KMS-11 (cell line): ENCODE measurements around the gene CLTCL1.

Source experiments
- H2AFZ ChIP-seq: fragments of 200-600 bp; sonication (generic); 2 replicates; pipeline ENCODE4 v1.6.1; 2016; ENCODE audit warnings: antibody characterized with exemption, mixed run types, low read depth
- H3K27ac ChIP-seq: fragments of 200-600 bp; sonication (generic); 2 replicates; pipeline ENCODE4 v1.6.1; 2016; ENCODE audit warnings: mild to moderate bottlenecking, mixed run types
- H3K27me3 ChIP-seq: fragments of 200-600 bp; sonication (generic); 2 replicates; pipeline ENCODE4 v1.6.1; 2017; ENCODE audit warnings: mild to moderate bottlenecking, low read depth, mixed run types, moderate library complexity; ENCODE audit not compliant: insufficient read depth
- H3K36me3 ChIP-seq: fragments of 200-600 bp; sonication (generic); 2 replicates; pipeline ENCODE4 v1.6.1; 2017; ENCODE audit warnings: mild to moderate bottlenecking, mixed run types; ENCODE audit not compliant: insufficient read depth
- H3K4me1 ChIP-seq: fragments of 200-600 bp; sonication (generic); 2 replicates; pipeline ENCODE4 v1.6.1; 2016; ENCODE audit warnings: mild to moderate bottlenecking, low read depth, mixed run types; ENCODE audit not compliant: poor library complexity, severe bottlenecking
- H3K4me2 ChIP-seq: fragments of 200-600 bp; sonication (generic); 2 replicates; pipeline ENCODE4 v1.7.0; 2016; ENCODE audit warnings: mild to moderate bottlenecking, mixed run types
- H3K4me3 ChIP-seq: fragments of 200-600 bp; sonication (generic); IDR thresholded peaks from 2 replicates; pipeline ENCODE4 v1.6.1; 2017; ENCODE audit warnings: low read depth, low read length, mixed read lengths; ENCODE audit not compliant: insufficient read depth
- H3K79me2 ChIP-seq: fragments of 200-600 bp; sonication (generic); 2 replicates; pipeline ENCODE4 v1.6.1; 2016; ENCODE audit warnings: low read depth, mixed run types; ENCODE audit not compliant: insufficient read depth
- H3K9ac ChIP-seq: fragments of 200-600 bp; sonication (generic); 2 replicates; pipeline ENCODE4 v1.6.1; 2016; ENCODE audit warnings: mild to moderate bottlenecking, mixed run types
- H4K20me1 ChIP-seq: fragments of 200-600 bp; sonication (generic); 2 replicates; pipeline ENCODE4 v1.6.1; 2016; ENCODE audit warnings: mild to moderate bottlenecking, mixed run types; ENCODE audit not compliant: insufficient read depth
- CTCF ChIP-seq: fragments of 200-600 bp; sonication (generic); conservative IDR thresholded peaks from 2 replicates; pipeline ENCODE4 v1.6.1; 2017; ENCODE audit warnings: low read depth, mild to moderate bottlenecking, antibody characterized with exemption, low read length, moderate library complexity, mixed read lengths

Gene CLTCL1

GRCh38 chr22:19182472-19183157, 108.9 kb downstream of the CLTCL1 start:
- H3K79me2 ChIP-seq: no peaks in the 10 kb centered on the region
- H3K4me3 ChIP-seq: no peak overlapping the region
- no peak for TF ChIP-seq CTCF
- no peaks in the 10 kb centered on the region for H3K36me3 ChIP-seq
- no peaks in the 10 kb centered on the region for H3K27me3 ChIP-seq
- H3K4me1 ChIP-seq: peaks cover 7% of the 10 kb centered on the region
- no peak overlapping the region for H3K4me2 ChIP-seq
- H3K27ac ChIP-seq: no peak overlapping the region
- no peak overlapping the region for H2AFZ ChIP-seq
- no peaks in the 10 kb centered on the region for H4K20me1 ChIP-seq
- H3K9ac ChIP-seq: no peak overlapping the region

DNA sequence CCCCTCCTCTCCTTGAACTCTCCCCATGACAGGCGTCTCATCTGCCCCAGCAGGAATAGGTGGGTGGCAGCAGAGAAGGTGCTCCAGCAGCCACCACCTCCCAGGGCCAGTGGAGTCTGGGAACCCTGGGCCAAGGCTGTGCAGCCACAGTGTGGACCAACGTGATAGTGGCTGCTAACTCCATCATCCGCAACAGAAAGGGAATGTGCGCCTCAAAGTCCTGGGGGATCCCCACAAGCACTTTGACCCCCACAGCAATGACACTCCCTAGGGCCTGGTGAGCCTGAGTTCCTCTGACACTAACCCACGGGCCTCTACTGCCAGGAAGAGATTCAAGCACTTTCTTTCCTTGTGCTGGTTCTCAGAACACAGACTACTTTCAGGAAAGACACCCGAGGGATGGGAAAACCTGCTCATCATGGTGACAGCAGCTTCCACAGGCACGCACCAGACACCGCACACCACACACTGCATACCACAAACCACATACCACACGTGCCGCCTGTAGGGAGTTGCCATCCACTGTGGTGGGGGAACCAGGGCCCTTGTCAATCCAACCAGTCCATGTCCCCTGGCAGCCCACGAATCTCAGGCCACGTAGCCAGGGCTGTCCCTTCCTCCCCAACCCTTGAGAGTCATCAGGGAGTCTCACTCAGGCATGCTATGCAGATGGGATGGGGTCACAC, 109.6 kb downstream of the CLTCL1 start:
- Histone ChIP-seq H3K79me2 (no peaks in the 10 kb centered on the region), H3K36me3 (no peaks in the 10 kb centered on the region), H3K27me3 (no peaks in the 10 kb centered on the region), H3K27ac (no peak overlapping the region), H3K4me1 (peaks cover 14% of the 10 kb centered on the region), H3K9ac (no peak overlapping the region), H3K4me3 (no peak overlapping the region), H2AFZ (no peak overlapping the region), H4K20me1 (no peaks in the 10 kb centered on the region), H3K4me2 (no peak overlapping the region)
- no peak for TF ChIP-seq CTCF

GRCh38 chr22:19180740-19181410, 110.6 kb downstream of the CLTCL1 start:
- no peaks in the 10 kb centered on the region for H3K27me3 ChIP-seq
- H3K4me1 ChIP-seq: peaks cover 16% of the 10 kb centered on the region
- TF ChIP-seq CTCF: no peak
- no peaks in the 10 kb centered on the region for H3K79me2 ChIP-seq
- no peaks in the 10 kb centered on the region for H3K36me3 ChIP-seq
- no peaks in the 10 kb centered on the region for H4K20me1 ChIP-seq
- H3K27ac ChIP-seq: no peak overlapping the region
- H2AFZ ChIP-seq: no peak overlapping the region
- H3K9ac ChIP-seq: no peak overlapping the region
- no peak overlapping the region for H3K4me2 ChIP-seq
- no peak overlapping the region for H3K4me3 ChIP-seq

DNA sequence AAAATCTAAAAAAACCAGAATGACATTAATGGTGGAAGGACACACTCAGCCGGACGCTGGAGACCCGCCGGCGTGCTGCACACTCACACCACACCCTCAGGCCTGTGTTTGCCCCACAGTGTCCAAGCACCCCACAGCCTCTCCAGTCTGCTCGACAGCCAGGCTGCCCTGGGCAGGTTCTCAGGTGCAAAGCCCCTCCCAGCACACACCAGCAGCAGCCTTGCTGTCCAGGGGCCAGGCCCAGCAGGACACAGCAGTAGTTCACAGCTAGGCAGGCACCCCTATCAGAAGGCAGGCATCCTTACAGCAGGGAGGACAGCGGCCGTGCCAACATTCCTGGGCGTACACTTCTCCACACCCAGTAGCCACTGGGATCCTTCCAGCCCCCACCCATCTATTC, 111.3 kb downstream of the CLTCL1 start:
- H3K4me3 ChIP-seq: no peak overlapping the region
- no peak overlapping the region for H3K27ac ChIP-seq
- no peaks in the 10 kb centered on the region for H3K36me3 ChIP-seq
- peaks cover 16% of the 10 kb centered on the region for H3K4me1 ChIP-seq
- no peaks in the 10 kb centered on the region for H4K20me1 ChIP-seq
- no peaks in the 10 kb centered on the region for H3K27me3 ChIP-seq
- TF ChIP-seq CTCF: no peak
- no peak overlapping the region for H3K9ac ChIP-seq
- no peak overlapping the region for H3K4me2 ChIP-seq
- H2AFZ ChIP-seq: no peak overlapping the region
- no peaks in the 10 kb centered on the region for H3K79me2 ChIP-seq
